IPS-18c (cell line): Measurements from ENCODE around the gene CPVL.

ENCODE experiments used
- H3K4me3 ChIP-seq: 2 replicates; pipeline ENCODE4 v1.7.0; 2013; ENCODE audit warnings: low read depth, mild to moderate bottlenecking, low read length, moderate library complexity; ENCODE audit not compliant: insufficient read depth
- H3K9me3 ChIP-seq: one replicate; pipeline ENCODE4 v1.6.1; 2013; ENCODE audit warnings: mild to moderate bottlenecking, low read length, moderate library complexity; ENCODE audit not compliant: control insufficient read depth, insufficient read depth

Gene CPVL

GRCh38 chr7:29084832-29085231 lies 61.5 kb downstream of the CPVL start:
- no peak overlapping the region for H3K4me3 ChIP-seq
- no peaks in the 10 kb centered on the region for H3K9me3 ChIP-seq

GRCh38 chr7:29080803-29081202 lies 65.5 kb downstream of the CPVL start:
- no peak overlapping the region for H3K4me3 ChIP-seq
- H3K9me3 ChIP-seq: no peaks in the 10 kb centered on the region

- Histone ChIP-seq H3K9me3 (no peaks in the 10 kb centered on the region), H3K4me3 (no peak overlapping the region)
Observed at GRCh38 chr7:29078311-29079260, 67.8 kb downstream of the CPVL start.

GRCh38 chr7:29077854-29078253 lies 68.5 kb downstream of the CPVL start:
- Histone ChIP-seq H3K4me3 (no peak overlapping the region), H3K9me3 (no peaks in the 10 kb centered on the region)

- H3K9me3 ChIP-seq: no peaks in the 10 kb centered on the region
- no peak overlapping the region for H3K4me3 ChIP-seq
Observed at GRCh38 chr7:29077176-29077575, 69.2 kb downstream of the CPVL start.

GRCh38 chr7:29076631-29077030 lies 69.7 kb downstream of the CPVL start:
- no peaks in the 10 kb centered on the region for H3K9me3 ChIP-seq
- H3K4me3 ChIP-seq: no peak overlapping the region

- no peak overlapping the region for H3K4me3 ChIP-seq
- no peaks in the 10 kb centered on the region for H3K9me3 ChIP-seq
Observed at GRCh38 chr7:29075606-29076005, 70.7 kb downstream of the CPVL start.

- no peak overlapping the region for H3K4me3 ChIP-seq
- no peaks in the 10 kb centered on the region for H3K9me3 ChIP-seq
Observed at GRCh38 chr7:29071203-29071874, 75.0 kb downstream of the CPVL start.

GRCh38 chr7:29066641-29067040 lies 79.7 kb downstream of the CPVL start:
- no peaks in the 10 kb centered on the region for H3K9me3 ChIP-seq

GRCh38 chr7:29065181-29065857 lies 81.0 kb downstream of the CPVL start:
- Histone ChIP-seq H3K9me3 (no peaks in the 10 kb centered on the region), H3K4me3 (no peak overlapping the region)

More at GRCh38 chr7:29066641-29067040, 79.7 kb downstream of the CPVL start:
- H3K4me3 ChIP-seq: no peak overlapping the region

GRCh38 chr7:29063872-29064271 lies 82.5 kb downstream of the CPVL start:
- H3K9me3 ChIP-seq: no peaks in the 10 kb centered on the region
- H3K4me3 ChIP-seq: no peak overlapping the region

GRCh38 chr7:29063236-29063635 lies 83.1 kb downstream of the CPVL start:
- H3K9me3 ChIP-seq: no peaks in the 10 kb centered on the region
- no peak overlapping the region for H3K4me3 ChIP-seq

- no peaks in the 10 kb centered on the region for H3K9me3 ChIP-seq
- no peak overlapping the region for H3K4me3 ChIP-seq
Observed at GRCh38 chr7:29053105-29053872, 93.0 kb downstream of the CPVL start.

- H3K9me3 ChIP-seq: no peaks in the 10 kb centered on the region
- H3K4me3 ChIP-seq: no peak overlapping the region
Observed at GRCh38 chr7:29046978-29047377, 99.4 kb downstream of the CPVL start.

GRCh38 chr7:29045258-29046086 lies 100.9 kb downstream of the CPVL start:
- Histone ChIP-seq H3K9me3 (no peaks in the 10 kb centered on the region), H3K4me3 (no peak overlapping the region)

- Histone ChIP-seq H3K4me3 (no peak overlapping the region), H3K9me3 (no peaks in the 10 kb centered on the region)
Observed at GRCh38 chr7:29044554-29044953, 101.8 kb downstream of the CPVL start.
